ENCODE results near the gene PTPRT. TPM values are rescaled to one million over a fixed set of nuclear protein-coding genes. Genes with fewer than 3 reads are reported as not detected.

The PTPRT gene
- total RNA-seq, 1 experiment from 2014 or later, result 0.13 TPM

- H2BK120ac ChIP-seq (ENCODE audit: low read depth, low read length, poor library complexity, severe bottlenecking), result no peak overlapping the region
- H4K20me1 ChIP-seq (ENCODE audit: control insufficient read depth, insufficient read depth, insufficient read length), result no peaks in the 10 kb centered on the region
- H3K79me1 ChIP-seq (ENCODE audit: insufficient read depth, low read depth, low read length, poor library complexity, severe bottlenecking), result no peaks in the 10 kb centered on the region
- no peak overlapping the region for H3K4me2 ChIP-seq (ENCODE audit: insufficient read depth, insufficient read length, low read length)
- H2AFZ ChIP-seq (ENCODE audit: low read length), result no peak overlapping the region
- H2AK5ac ChIP-seq (ENCODE audit: insufficient read length, low read length), result no peak overlapping the region
- no peaks in the 10 kb centered on the region; a peak in 1 of 5 replicates for H3K9me3 Mint-ChIP-seq
- H3K23ac ChIP-seq (ENCODE audit: insufficient read length, low read depth, low read length), result no peak overlapping the region
- no peaks in the 10 kb centered on the region for H3K23me2 ChIP-seq (ENCODE audit: insufficient read length, low read depth, low read length, poor library complexity, severe bottlenecking)
- peaks cover 0 to 2% (median 0%) of the 10 kb centered on the region in 3 experiments; a peak in 1 of 7 replicates for H3K36me3 Mint-ChIP-seq (ENCODE audit: insufficient read depth in 1 of 3, low read depth in 3 of 3)
- no peaks in the 10 kb centered on the region for H3K27me3 ChIP-seq (ENCODE audit: insufficient read depth, low read length)
- H3K9ac ChIP-seq (ENCODE audit: extremely low read depth, insufficient read length, low read length), result no peak overlapping the region
- no peak overlapping the region for H3T11ph ChIP-seq (ENCODE audit: low read length)
- WGBS (ENCODE audit: extremely low coverage, insufficient read length, low lambda C conversion rate), result no CpG with 5 or more reads among the region's 3 CpGs
- H3K4me1 Mint-ChIP-seq, result peaks cover 7 to 11% of the 10 kb centered on the region in 2 experiments; a peak in 3 of 4 replicates
- no peak overlapping the region for H3K27ac ChIP-seq (ENCODE audit: insufficient read length, low read depth, low read length)
- H4K5ac ChIP-seq (ENCODE audit: insufficient read length, low read depth, low read length), result no peak overlapping the region
- no peak overlapping the region for H3K14ac ChIP-seq (ENCODE audit: insufficient read depth, low read length)
- H3K79me2 ChIP-seq (ENCODE audit: insufficient read depth, low read length), result no peaks in the 10 kb centered on the region
- no peak overlapping the region for H2BK5ac ChIP-seq (ENCODE audit: insufficient read length, low read length)
- H2BK12ac ChIP-seq (ENCODE audit: insufficient read length, low read depth, low read length), result no peak overlapping the region
- no peak for TF ChIP-seq CTCF (conservative IDR thresholded peaks at IDR 0.05)
- no peak overlapping the region for H3K18ac ChIP-seq (ENCODE audit: insufficient read length, low read depth, low read length)
- no peaks in the 10 kb centered on the region for H3K4me1 ChIP-seq (ENCODE audit: insufficient read depth, low read length)
- no peaks in the 10 kb centered on the region; the same call in 1 of the 2 replicates for H3K27me3 Mint-ChIP-seq (ENCODE audit: low read depth)
- no peak overlapping the region for H2BK20ac ChIP-seq (ENCODE audit: low read depth, low read length, poor library complexity, severe bottlenecking)
- no peak overlapping the region for H3K56ac ChIP-seq (ENCODE audit: insufficient read length, low read depth, low read length)
- H2BK15ac ChIP-seq (ENCODE audit: low read depth, low read length), result no peak overlapping the region
- H3K4me3 Mint-ChIP-seq, result no peak overlapping the region
- no peak for DNase-seq
- no peak overlapping the region for H3K27ac Mint-ChIP-seq
- H3K9me3 ChIP-seq (ENCODE audit: control insufficient read depth, low read depth, low read length), result no peaks in the 10 kb centered on the region
- H3K4ac ChIP-seq (ENCODE audit: low read depth, low read length), result no peak overlapping the region
- no peak overlapping the region for H4K8ac ChIP-seq (replicated peaks; ENCODE audit: insufficient read length, low read depth, low read length)
- H4K91ac ChIP-seq (ENCODE audit: insufficient read length, low read depth, low read length), result no peak overlapping the region
Observed at GRCh38 chr20:42378826-42379225, 810.9 kb downstream of the PTPRT start.
